Smooth muscle cell of bladder (primary cell): ENCODE measurements around the gene ZNF879. TPM values are rescaled to one million over a fixed set of nuclear protein-coding genes. Genes with fewer than 3 reads are reported as not detected.

Source experiments
- total RNA-seq: library from RNA; depleted of rRNA; stranded (reverse); fragments of >200 nt; gene quantifications from 2 replicates; pipeline ENCODE4 v1.2.3, GENCODE V29; 2014

The ZNF879 gene
- 3.6 and 3.8 TPM in 2 replicates for total RNA-seq

GRCh38 chr5:179023528-179024189 lies at the start of gene ZNF879:
ZNF879 (plus strand) TSS chr5:179023804; CDS start chr5:179025005, 1,201 bp downstream.

GRCh38 chr5:178994580-178995340 lies 28.8 kb upstream of the ZNF879 start, which contains the start of gene GRM6:
GRM6 (minus strand) TSS chr5:178995320; CDS start chr5:178994944, 376 bp downstream.

GRCh38 chr5:179060116-179061008 lies 36.8 kb downstream of the ZNF879 start, which contains the start of gene ZNF354C:
ZNF354C (plus strand) TSS chr5:179060373; CDS start chr5:179062069, 1,696 bp downstream.

Other genes starting within 250 kb of the ZNF879 start
- 5.8 and 6.5 TPM in 2 replicates for gene ZNF354B, start 163.9 kb upstream of the ZNF879 start, total RNA-seq
- 0.83 and 1.00 TPM in 2 replicates for gene ZFP2, start 127.9 kb upstream of the ZNF879 start, total RNA-seq
- 1.5 and 2.1 TPM in 2 replicates for gene ZNF454, start 82.6 kb upstream of the ZNF879 start, total RNA-seq
- gene GRM6, start 28.5 kb upstream of the ZNF879 start, total RNA-seq = not detected in 2 replicates
- gene ZNF354C, start 36.6 kb downstream of the ZNF879 start, total RNA-seq = 6.7 and 7.7 TPM in 2 replicates